ENCODE results near the gene COMMD7. TPM values are rescaled to one million over a fixed set of nuclear protein-coding genes. Genes with fewer than 3 reads are reported as not detected.
"Not testable (repeated sequence)": the region's sequence is repeated elsewhere in the genome, so short reads cannot be mapped to it uniquely, and the experiment has no call there.

COMMD7 gene
- total RNA-seq, 1 experiment from 2014 or later, result 53.9 TPM

DNA sequence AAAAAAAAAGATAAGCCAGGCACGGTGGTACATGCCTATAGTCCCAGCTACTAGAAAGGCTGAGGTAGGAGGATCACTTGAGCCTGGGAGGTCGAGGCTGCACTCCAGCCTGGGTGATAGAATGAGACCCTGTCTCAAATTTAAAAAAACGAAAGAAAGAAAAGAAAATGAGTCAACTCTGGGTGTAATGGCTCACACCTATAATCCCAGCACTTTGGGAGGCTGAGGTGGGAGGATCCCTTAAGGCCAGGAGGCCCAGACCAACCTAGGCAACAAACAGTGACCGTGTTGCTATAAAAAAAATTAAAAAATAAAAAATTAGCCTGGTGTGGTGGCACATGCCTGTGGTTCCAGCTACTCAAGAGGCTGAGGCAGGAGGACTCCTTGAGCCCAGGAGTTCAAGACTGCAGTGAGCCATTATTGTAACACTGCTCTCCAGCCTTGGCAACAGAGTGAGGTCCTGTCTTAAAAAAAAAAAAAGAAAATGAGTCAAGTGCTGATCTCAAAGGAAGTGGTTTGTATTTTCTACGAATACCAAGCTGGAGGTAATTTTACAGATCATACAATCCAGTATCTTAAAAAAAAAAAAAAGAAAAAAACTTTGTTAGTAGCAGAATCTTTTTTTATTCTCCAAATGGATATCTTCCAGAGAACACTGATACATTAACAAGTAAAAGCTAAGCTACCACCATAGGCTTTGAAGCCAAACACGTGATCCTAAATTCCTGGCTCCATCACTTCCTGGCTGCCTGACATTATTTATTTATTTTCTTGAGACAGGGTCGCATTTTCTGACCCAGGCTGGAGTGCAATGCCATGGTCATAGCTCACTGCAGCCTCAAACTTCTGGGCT, 5.7 kb downstream of the COMMD7 start:
- DNase-seq (ENCODE audit: low read depth), result peak; percentile 92

- no peak for DNase-seq (ENCODE audit: low read depth)
Observed at GRCh38 chr20:32731882-32732266, 11.4 kb downstream of the COMMD7 start.

DNA sequence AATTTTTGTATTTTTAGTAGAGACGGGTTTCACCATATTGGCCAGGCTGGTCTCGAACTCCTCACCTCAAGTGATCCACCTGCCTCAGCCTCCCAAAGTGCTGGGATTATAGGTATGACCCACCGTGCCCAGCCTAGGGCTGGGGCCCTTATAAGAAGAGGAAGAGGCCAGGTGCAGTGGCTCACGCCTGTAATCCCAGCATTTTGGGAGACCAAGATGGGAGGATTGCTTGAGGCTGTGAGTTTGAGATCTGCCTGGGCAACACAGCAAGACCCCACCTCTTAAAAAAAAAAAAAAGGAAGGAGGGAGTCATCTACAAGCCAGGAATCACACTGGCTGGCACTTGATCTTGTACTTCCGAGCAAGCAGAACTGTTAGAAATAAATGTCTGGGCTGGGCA, 13.9 kb downstream of the COMMD7 start:
- not testable (repeated sequence) for DNase-seq (ENCODE audit: low read depth)

DNA sequence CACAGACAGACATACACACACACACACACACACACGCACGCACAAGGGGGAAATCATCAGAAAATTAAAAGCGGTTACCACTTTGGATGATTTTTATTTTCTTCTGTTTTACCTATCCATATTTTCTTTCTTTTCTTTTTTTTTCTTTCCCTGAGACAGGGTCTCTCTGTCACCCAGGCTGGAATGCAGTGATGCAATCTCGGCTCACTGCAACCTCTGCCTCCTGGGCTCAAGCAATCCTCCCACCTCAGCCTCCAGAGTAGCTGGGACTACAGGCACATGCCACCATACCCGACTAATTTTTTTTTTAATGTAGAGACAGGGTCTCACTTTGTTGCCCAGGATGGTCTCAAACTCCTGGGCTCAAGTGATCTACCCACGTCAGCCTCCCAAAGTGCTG, 14.8 kb downstream of the COMMD7 start:
- DNase-seq (ENCODE audit: low read depth), result not testable (repeated sequence)

GRCh38 chr20:32727683-32728082, 15.6 kb downstream of the COMMD7 start:
- DNase-seq (ENCODE audit: low read depth), result peak; percentile 20

GRCh38 chr20:32718749-32719348, 24.4 kb downstream of the COMMD7 start:
- no peak for DNase-seq (ENCODE audit: low read depth)

- no peak for DNase-seq (ENCODE audit: low read depth)
Observed at GRCh38 chr20:32711346-32711745, 31.9 kb downstream of the COMMD7 start.

DNA sequence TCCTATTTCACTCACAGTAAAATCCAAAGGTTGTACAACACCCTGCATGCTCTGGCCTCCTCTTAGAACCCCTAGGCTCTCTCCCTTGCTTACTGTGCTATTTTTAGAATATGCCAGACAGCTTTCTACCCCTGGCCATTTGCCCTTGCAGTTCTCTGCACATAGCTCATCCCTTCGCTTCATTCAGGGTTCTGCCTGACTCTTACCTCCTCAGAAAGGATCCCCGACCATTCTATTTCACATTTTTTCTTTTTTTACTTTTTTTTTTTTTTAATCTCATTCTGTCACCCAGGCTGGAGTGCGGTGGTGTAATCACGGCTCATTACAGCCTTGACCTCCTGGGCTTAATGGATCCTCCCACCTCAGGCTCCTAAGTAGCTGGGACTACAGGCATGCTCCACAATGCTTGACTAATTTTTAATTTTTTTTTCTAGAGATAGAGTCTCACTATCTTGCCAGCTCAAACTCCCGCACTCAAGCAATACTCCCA, 33.6 kb downstream of the COMMD7 start:
- DNase-seq (ENCODE audit: low read depth), result no peak

DNA sequence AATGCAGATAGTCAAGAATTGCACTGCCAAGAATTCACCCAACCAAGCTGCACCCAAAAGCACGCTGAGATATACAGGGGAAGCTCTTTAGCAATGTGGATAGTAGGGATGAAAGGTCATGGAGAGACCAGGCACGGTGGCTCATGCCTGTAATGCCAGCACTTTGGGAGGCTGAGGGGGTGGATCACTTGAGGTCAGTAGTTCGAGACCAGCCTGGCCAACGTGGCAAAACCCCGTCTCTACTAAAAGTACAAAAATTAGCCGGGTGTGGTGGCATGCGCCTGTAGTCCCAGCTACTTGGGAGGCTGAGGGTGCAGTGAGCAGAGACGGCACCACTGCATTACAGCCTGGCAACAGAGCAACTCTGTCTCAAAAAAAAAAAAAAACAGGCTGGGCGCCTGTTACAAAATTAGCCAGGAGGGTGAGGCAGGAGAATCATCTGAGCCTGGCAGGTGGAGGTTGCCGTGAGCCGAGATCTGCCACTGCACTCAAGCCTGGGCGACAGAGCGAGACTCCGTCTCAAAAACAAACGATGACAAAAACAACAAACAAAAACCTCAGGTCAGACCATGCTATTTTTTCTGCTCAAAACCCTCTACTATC, 34.1 kb downstream of the COMMD7 start:
- DNase-seq (ENCODE audit: low read depth), result not testable (repeated sequence)

DNA sequence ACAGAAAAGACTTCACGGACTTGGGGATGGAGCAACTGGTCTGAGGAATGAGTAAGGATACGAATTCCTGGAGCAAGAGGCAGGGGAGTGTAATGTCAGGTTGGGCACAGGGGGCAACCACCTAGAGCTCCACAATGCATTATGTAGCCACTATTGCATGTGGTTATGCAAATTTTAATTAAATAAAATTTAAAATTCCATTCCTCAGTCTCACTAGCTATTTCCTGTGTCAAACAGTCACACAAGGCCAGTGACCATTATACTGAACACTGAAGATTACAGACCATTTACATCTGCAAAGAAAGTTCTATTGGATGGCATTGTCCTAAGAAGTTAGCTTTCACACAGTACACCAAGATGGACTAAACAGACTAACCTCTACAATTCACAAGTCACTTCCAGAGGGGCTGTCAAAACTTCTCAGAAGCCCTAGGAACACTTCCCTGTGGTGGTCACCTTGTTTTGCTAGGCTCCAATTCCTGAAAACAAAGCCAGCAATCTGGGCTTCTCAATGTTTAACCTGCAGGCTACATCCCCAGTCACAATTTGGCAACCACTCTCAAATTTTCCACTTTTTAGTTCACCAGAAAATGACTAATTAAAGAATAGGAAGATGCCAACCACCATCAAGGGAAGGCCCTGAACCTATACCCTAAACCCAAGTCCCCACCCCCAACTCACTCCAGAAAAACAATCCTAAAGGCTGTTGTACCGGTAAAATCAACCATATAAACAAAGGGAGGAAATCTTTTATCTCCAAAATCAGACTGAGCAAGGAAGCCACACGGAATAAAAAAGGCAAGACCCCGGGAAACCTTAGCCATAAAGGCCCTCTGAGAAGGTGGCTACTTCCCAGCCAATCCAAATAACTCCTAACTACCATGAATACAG, 35.3 kb downstream of the COMMD7 start:
- DNase-seq (ENCODE audit: low read depth), result peak; percentile 74

GRCh38 chr20:32706486-32706885, 36.8 kb downstream of the COMMD7 start:
- DNase-seq (ENCODE audit: low read depth), result no peak

- DNase-seq (ENCODE audit: low read depth), result no peak
Observed at GRCh38 chr20:32702706-32703425, 40.4 kb downstream of the COMMD7 start.

DNA sequence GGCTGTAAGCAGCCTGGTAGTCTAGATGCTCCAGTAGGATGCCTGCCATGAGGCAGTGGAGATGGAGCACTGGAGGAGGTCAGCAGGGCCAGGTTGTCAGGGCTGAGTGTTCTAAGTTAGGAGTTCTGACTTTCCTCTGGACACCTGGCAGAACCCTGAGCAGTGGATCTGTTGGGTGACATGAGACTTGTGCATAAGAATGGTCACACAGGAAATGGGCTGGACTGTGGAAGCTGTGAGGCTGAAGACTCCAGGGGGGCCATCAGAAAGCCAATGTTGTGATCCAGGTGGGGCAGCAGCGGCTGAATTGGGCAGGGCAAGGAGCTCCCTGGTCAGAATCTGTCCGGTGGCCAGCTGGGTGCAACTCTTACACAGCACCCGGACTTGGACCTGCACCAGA, 45.7 kb downstream of the COMMD7 start:
- DNase-seq (ENCODE audit: low read depth), result no peak

DNA sequence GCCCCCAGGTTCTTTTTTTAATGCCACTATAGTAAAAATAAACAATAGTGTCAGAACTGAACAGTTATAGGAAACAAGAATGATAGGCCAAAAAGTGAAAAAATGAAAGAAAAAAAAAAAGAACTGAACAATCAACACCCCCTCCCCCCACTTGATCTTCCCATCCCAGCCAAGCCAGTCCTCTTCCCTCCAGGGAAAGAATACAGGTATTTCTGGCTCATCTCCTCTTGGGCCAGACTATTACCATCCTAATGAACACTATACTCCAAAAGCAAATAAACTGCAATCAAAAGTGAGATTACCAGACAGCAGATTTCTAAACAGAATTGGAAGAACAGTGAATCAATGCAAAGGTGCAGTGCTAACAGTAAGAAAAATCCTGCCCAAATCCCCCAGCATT, 48.2 kb downstream of the COMMD7 start:
- DNase-seq (ENCODE audit: low read depth), result no peak

- not testable (repeated sequence) for DNase-seq (ENCODE audit: low read depth)
Observed at GRCh38 chr20:32688966-32689365, 54.3 kb downstream of the COMMD7 start.

DNA sequence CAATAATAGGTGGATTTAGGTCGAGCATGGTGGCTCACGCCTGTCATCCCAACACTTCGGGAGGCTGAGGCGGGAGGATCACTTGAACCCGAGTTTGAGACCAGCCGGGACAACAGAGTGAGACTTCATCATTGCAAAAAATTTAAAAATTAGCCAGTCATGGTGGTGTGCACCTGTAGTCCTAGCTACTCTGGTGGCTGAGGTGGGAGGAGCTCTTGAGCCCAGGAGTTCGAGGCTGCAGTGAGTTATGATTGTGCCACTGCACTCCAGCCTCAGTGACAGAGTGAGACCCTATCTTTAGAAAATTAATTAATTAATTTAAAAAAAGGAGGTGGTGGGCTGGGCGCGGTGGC, 56.1 kb downstream of the COMMD7 start:
- no peak for DNase-seq (ENCODE audit: low read depth)

- no peak for DNase-seq (ENCODE audit: low read depth)
Observed at GRCh38 chr20:32686530-32687179, 56.6 kb downstream of the COMMD7 start.

DNA sequence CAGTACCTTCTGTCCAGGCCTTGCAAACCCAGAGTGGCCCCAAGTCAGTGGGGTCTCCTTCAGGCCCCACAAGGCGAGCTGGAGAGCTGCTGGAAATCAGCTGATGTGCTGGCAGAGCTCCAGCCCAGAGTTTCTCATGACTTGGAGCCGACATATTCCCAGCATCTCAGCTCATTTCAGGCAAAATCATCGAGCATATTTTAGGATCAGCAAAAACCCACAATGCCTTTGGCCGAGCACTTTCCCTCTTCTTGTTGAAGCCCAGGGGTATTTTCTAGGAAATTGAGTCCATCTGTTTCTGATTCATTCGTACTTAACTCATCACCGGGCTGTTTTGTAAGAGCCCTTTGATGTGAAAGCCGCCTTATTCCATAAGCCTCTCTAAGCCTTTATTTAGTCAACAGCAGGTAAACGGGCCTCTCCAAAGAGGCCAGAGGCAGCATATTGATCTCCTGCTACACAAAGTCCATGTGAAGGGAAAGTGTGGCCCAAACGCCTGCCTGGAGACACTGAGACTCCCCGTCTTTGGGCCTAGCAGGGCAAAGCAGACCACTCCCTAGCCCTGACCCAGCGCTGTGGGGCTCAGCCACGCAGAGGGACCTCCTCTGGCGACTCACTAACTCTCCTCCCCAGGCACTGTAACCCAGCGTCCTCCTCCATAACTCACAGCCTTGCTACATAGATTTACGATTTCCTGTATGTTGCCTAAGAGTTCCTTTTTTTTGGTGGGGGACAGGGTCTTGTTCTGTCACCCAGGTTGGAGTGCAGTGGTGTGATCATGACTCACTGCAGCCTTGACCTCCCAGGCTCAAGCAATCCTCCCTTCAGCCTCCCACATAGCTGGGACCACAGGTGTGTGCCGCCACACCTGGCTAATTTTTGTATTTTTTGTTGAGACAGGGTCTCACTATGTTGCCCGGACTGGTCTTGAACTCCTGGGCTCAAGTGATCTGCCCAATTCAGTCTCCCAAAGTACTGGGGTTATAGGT, 57.4 kb downstream of the COMMD7 start:
- peak; percentile 39 for DNase-seq (ENCODE audit: low read depth)

- DNase-seq (ENCODE audit: low read depth), result no peak
Observed at GRCh38 chr20:32682508-32682987, 60.7 kb downstream of the COMMD7 start.
